Measurements from ENCODE around the gene CCDC85B.

- no peak for TF ChIP-seq CTCF (IDR thresholded peaks at IDR 0.05; ENCODE audit: control extremely low read depth in 1 of 3, insufficient read depth in 1 of 3, low read depth in 1 of 3, low read length in 3 of 3)
- TF ChIP-seq EP300 (IDR thresholded peaks at IDR 0.05; ENCODE audit: borderline replicate concordance in 1 of 2, low read depth in 2 of 2, low read length in 2 of 2) = no peak
- peak; percentile 24; the same call in 1 of the 2 replicates for TF ChIP-seq POLR2AphosphoS5 (IDR thresholded peaks at IDR 0.05; ENCODE audit: low read depth, low read length)
- TF ChIP-seq POLR2A (IDR thresholded peaks at IDR 0.05; ENCODE audit: control extremely low read depth in 1 of 2, low read depth in 2 of 2, low read length in 2 of 2) = no peak
Observed at GRCh38 chr11:65867284-65868071, 23.0 kb upstream of the CCDC85B start.

All from H1 (cell line).